ENCODE data around the gene RBPJL.

The RBPJL gene

GRCh38 chr20:45313943-45314342, 7.3 kb downstream of the RBPJL start:
- TF ChIP-seq, protein P1, sequence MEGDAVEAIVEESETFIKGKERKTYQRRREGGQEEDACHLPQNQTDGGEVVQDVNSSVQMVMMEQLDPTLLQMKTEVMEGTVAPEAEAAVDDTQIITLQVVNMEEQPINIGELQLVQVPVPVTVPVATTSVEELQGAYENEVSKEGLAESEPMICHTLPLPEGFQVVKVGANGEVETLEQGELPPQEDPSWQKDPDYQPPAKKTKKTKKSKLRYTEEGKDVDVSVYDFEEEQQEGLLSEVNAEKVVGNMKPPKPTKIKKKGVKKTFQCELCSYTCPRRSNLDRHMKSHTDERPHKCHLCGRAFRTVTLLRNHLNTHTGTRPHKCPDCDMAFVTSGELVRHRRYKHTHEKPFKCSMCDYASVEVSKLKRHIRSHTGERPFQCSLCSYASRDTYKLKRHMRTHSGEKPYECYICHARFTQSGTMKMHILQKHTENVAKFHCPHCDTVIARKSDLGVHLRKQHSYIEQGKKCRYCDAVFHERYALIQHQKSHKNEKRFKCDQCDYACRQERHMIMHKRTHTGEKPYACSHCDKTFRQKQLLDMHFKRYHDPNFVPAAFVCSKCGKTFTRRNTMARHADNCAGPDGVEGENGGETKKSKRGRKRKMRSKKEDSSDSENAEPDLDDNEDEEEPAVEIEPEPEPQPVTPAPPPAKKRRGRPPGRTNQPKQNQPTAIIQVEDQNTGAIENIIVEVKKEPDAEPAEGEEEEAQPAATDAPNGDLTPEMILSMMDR (IDR thresholded peaks at IDR 0.05; ENCODE audit: control insufficient read depth, extremely low read depth, insufficient read depth): no peak

DNA sequence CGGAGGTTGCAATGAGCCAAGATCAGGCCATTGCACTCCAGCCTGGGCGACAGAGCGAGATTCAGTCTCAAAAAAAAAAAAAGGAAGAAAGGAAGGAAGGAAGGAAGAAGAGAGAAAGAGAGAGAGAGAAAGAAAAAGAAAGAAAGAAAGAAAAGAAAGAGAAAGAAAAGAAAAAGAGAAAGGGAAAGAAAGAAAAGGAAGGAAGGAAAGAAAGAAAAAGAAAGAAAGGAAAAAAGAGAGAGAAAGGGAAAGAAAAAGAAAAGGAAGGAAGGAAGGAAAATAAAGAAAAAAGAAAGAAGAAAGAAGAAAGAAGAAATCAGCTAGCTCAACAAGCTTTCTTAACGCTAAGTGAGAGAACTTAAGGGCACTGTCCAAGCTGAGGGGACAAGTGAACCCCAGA, 9.0 kb downstream of the RBPJL start:
- TF ChIP-seq, protein P1 (IDR thresholded peaks at IDR 0.05; ENCODE audit: control insufficient read depth, extremely low read depth, insufficient read depth): no peak
- H3K4me3 ChIP-seq (ENCODE audit: low read depth, low read length): no peak overlapping the region
- no peak for DNase-seq (ENCODE audit: low read depth)

More at GRCh38 chr20:45313943-45314342, 7.3 kb downstream of the RBPJL start:
- DNase-seq (ENCODE audit: low read depth): no peak
- H3K4me3 ChIP-seq (ENCODE audit: low read depth, low read length): no peak overlapping the region

DNA sequence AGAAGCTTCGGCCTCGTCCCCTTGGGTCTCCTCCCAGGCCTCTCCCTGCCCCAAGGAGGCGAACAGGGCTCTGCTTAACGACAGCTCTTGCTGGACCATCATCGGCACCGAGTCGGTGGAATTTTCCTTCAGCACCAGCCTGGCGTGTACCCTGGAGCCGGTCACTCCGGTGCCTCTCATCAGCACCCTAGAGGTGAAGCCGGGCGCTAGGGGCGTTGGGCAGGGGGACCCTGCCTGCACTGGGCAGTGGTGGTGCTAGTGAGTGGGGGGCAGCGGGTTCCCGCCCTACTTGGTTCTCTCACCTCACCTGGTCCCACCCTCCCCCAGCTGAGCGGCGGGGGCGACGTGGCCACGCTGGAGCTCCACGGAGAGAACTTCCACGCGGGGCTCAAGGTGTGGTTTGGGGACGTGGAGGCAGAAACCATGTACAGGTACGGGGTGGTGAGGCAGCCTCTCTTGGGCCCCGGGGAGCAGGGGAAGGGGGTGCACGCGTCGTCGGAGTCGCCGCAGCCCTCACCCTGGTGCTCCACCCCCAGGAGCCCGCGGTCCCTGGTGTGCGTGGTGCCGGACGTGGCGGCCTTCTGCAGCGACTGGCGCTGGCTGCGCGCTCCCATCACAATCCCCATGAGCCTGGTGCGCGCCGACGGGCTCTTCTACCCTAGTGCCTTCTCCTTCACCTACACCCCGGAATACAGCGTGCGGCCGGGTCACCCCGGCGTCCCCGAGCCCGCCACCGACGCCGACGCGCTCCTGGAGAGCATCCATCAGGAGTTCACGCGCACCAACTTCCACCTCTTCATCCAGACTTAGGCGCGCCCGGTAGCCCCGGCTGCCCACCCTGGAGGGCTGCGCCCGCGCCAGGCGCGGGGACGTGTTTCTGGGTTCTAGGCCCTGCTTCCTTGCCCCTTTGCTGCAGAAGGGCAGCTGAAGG, 9.8 kb downstream of the RBPJL start:
- no peak overlapping the region for H3K4me3 ChIP-seq (ENCODE audit: low read depth, low read length)
- TF ChIP-seq, protein P1 (IDR thresholded peaks at IDR 0.05; ENCODE audit: control insufficient read depth, extremely low read depth, insufficient read depth): no peak
- DNase-seq (ENCODE audit: low read depth): no peak

GRCh38 chr20:45317826-45318225, 11.2 kb downstream of the RBPJL start:
- TF ChIP-seq, protein P1 (IDR thresholded peaks at IDR 0.05; ENCODE audit: control insufficient read depth, extremely low read depth, insufficient read depth): no peak
- DNase-seq (ENCODE audit: low read depth): no peak
- H3K4me3 ChIP-seq (ENCODE audit: low read depth, low read length): no peak overlapping the region

DNA sequence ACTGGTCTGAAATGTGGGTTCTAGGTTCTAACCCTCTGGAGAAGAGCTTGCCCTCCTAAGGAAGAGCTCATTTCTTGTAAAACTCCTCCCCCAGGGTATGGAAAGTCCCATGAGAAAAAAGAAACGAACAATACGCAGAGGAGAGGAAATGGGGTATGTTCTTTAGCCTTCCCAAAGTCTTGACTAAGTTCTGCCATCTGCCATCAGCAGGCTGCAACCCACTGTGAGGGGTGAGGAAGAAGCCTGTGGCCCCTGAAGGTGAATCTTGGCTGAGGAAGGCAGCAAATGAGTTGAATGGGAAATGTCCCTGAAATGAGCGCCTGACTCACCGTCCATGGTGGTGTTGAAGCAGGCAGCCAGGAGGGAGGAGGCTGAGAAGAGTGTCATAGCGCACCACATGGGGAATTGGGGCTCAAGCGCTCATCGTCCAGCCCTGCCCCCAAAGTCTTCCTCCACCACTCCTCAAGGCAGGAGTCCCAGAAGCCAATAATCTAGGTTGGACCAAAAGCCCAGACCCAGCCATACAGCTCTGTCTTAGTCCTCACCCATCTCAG, 11.8 kb downstream of the RBPJL start:
- no peak overlapping the region for H3K4me3 ChIP-seq (ENCODE audit: low read depth, low read length)
- DNase-seq (ENCODE audit: low read depth): no peak
- TF ChIP-seq, protein P1 (IDR thresholded peaks at IDR 0.05; ENCODE audit: control insufficient read depth, extremely low read depth, insufficient read depth): no peak

DNA sequence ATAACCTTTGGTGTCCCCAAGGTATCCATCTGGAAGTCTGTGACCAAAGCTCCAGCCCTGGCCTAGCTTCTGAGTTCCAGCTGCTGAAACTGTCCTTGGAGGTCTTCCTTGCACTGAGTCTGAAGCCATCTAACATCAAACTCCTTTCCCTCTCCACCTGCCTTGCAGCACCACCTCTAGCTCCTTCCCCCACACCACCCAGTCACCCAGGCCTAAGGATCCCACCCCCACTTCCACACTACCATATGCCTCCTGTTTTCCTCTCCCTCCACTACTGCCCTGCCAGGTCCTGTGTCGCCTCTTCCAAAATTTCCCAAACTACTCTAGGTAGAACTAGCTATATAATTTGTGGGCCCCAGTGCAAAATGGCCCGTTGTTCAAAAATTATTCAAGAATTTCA, 12.3 kb downstream of the RBPJL start:
- no peak overlapping the region for H3K4me3 ChIP-seq (ENCODE audit: low read depth, low read length)
- TF ChIP-seq, protein P1 (IDR thresholded peaks at IDR 0.05; ENCODE audit: control insufficient read depth, extremely low read depth, insufficient read depth): no peak

More for the DNA sequence above, 12.3 kb downstream of the RBPJL start:
- DNase-seq (ENCODE audit: low read depth): no peak

Measured in LNCaP clone FGC (cell line).